Measurements from ENCODE around the gene GRIK3. TPM values are rescaled to one million over a fixed set of nuclear protein-coding genes. Genes with fewer than 3 reads are reported as not detected.

Gene GRIK3
- total and polyA plus RNA-seq, 2 of the 8 experiments (the other 6 are each of a cell fraction or from before 2014, with no cell fraction given): 2.1 to 3.4 TPM

DNA sequence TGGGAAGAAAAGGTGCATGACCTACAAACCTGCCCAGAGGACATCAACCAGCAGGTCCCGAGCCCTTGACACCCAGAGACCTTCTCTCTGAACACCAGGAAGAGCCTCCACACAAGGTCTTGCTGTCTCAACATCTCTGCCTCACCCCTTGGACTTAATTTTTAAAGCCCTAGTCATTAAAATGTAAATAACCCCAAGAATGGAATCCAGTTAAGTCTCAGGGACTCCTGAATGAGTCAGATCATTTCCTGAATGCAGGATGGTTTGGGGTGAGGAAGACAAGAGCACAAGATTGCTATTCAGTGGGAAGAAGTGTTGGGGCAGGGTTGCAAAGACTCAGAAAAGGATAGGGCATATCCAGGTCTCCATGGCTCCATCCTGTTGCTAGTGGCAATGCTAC, 17.8 kb upstream of the GRIK3 start:
- Histone ChIP-seq H3K27me3 (replicated peaks in 1 of 4; ENCODE audit: control insufficient read depth in 3 of 4, extremely low read depth in 1 of 4, insufficient read depth in 3 of 4, low read length in 3 of 4) (no peaks in the 10 kb centered on the region), H3K9ac (replicated peaks in 1 of 4; ENCODE audit: extremely low read depth in 1 of 4, low read depth in 3 of 4, low read length in 3 of 4) (no peak overlapping the region), H4K20me1 (replicated peaks in 1 of 2; ENCODE audit: control insufficient read depth in 1 of 2, insufficient read depth in 2 of 2, low read length in 2 of 2) (no peaks in the 10 kb centered on the region), H3K4me2 (ENCODE audit: insufficient read depth in 1 of 2, low read depth in 2 of 2, low read length in 2 of 2) (no peak overlapping the region), H3K23me2 (ENCODE audit: low read depth, low read length) (0 out of 2 replicates have a peak, but pooled peaks cover 3% of the 10 kb centered on the region), H2BK20ac (ENCODE audit: low read length) (no peak overlapping the region), H3K79me1 (ENCODE audit: low read depth, low read length) (no peaks in the 10 kb centered on the region), H4K91ac (replicated peaks; ENCODE audit: insufficient read length, low read length) (no peak overlapping the region), H4K5ac (ENCODE audit: insufficient read length, low read depth, low read length) (no peak overlapping the region), H2BK5ac (ENCODE audit: low read depth, low read length) (no peak overlapping the region), H2BK12ac (ENCODE audit: low read depth, low read length) (no peak overlapping the region), H3K79me2 (ENCODE audit: control insufficient read depth in 1 of 2, insufficient read depth in 2 of 2, low read length in 2 of 2) (no peaks in the 10 kb centered on the region), H3K4ac (replicated peaks; ENCODE audit: insufficient read length, low read depth, low read length) (no peak overlapping the region), H3K14ac (ENCODE audit: insufficient read length) (no peak overlapping the region), H3K9me3 (ENCODE audit: insufficient read depth in 2 of 2, low read depth in 1 of 2, low read length in 1 of 2) (no peaks in the 10 kb centered on the region), H3K18ac (ENCODE audit: extremely low read depth, low read length) (no peak overlapping the region), H4K8ac (ENCODE audit: extremely low read depth, insufficient read depth, low read length) (no peak overlapping the region), H2AK5ac (ENCODE audit: low read depth, low read length) (no peak overlapping the region), H2BK120ac (replicated peaks; ENCODE audit: low read depth, low read length) (no peak overlapping the region), H3K36me3 (ENCODE audit: control insufficient read depth in 2 of 4, insufficient read depth in 4 of 4, low read length in 3 of 4) (no peaks in the 10 kb centered on the region), H2BK15ac (ENCODE audit: low read length) (no peak overlapping the region), H3K4me3 (ENCODE audit: extremely low read depth in 1 of 4, insufficient read depth in 2 of 4, low read depth in 3 of 4, low read length in 4 of 4) (no peak overlapping the region), H2AFZ (ENCODE audit: low read length) (no peak overlapping the region), H3K23ac (ENCODE audit: insufficient read length) (no peak overlapping the region), H3K56ac (replicated peaks; ENCODE audit: insufficient read length, low read depth, low read length) (no peak overlapping the region), H3K27ac (ENCODE audit: low read depth, low read length) (no peak overlapping the region), H3K4me1 (replicated peaks in 1 of 4; ENCODE audit: control insufficient read depth in 3 of 4, insufficient read depth in 4 of 4, low read length in 3 of 4) (peaks cover 0 to 4% (median 3%) of the 10 kb centered on the region in 4 experiments; a peak in 4 of 7 replicates)
- FAIRE-seq (no peak), DNase-seq (ENCODE audit: low read depth in 1 of 2, low spot score in 2 of 2) (no peak)
- POLR2A ChIA-PET (ENCODE audit: partially characterized antibody): no interaction called here
- TF ChIP-seq GABPA (IDR thresholded peaks at IDR 0.05; ENCODE audit: borderline replicate concordance, insufficient read depth, low read length): no peak
- TF ChIP-seq ZNF274 (IDR thresholded peaks at IDR 0.05; ENCODE audit: borderline replicate concordance, extremely low read depth, low read length): no peak
- TF ChIP-seq BACH1 (IDR thresholded peaks at IDR 0.05; ENCODE audit: low read length): no peak
- TF ChIP-seq HDAC2 (IDR thresholded peaks at IDR 0.05; ENCODE audit: borderline replicate concordance in 1 of 2, low read depth in 2 of 2, low read length in 2 of 2): no peak
- no peak for TF ChIP-seq SP4 (IDR thresholded peaks at IDR 0.05; ENCODE audit: low read length)
- CTCF ChIA-PET (ENCODE audit: partially characterized antibody): interaction anchor here (0.6 kb wide), 1 partner anchor 9 kb away, joined by 3 read pairs; no protein-coding TSS in a partner anchor
- 91% methylated on average over 1 of the region's 1 CpG; no CpG with 5 or more reads in 1 of the 2 experiments for WGBS, 2 experiments (ENCODE audit: extremely low coverage in 1 of 2, insufficient coverage in 1 of 2, insufficient read length in 1 of 2, insufficient replicate concordance in 2 of 2, low coverage in 1 of 2, low lambda C conversion rate in 2 of 2, missing lambda C conversion rate in 1 of 2)
